SK-N-SH (cell line): ENCODE results near the gene ITGA1. TPM values are rescaled to one million over a fixed set of nuclear protein-coding genes. Genes with fewer than 3 reads are reported as not detected.

Source experiments
- CTCF ChIA-PET: fragments of 300-600, 350-600 bp; formaldehyde crosslinking; extraction: SDS; loops from one replicate; lab custom pipeline; 2021; lab: Yijun Ruan, JAX
- POLR2A ChIA-PET: fragments of 350-600 bp; sonication (Branson Sonifier 250); formaldehyde crosslinking; extraction: SDS; loops from one replicate; lab custom pipeline; 2020; ENCODE audit warnings: antibody characterized with exemption, inconsistent platforms; lab: Yijun Ruan, JAX
- DNase-seq: peaks from one replicate; pipeline ENCODE4 v3.0.0; 2012
- H2AFZ ChIP-seq: fragments of 200-600 bp; sonication (generic); 2 replicates; pipeline ENCODE4 v1.8.1; 2016; ENCODE audit warnings: antibody characterized with exemption, mild to moderate bottlenecking, low read depth
- H3F3A ChIP-seq: fragments of 200-600 bp; sonication (generic); replicated peaks from 2 replicates; pipeline ENCODE3; 2016; ENCODE audit warnings: antibody characterized with exemption, mild to moderate bottlenecking; ENCODE audit not compliant: insufficient read depth
- H3K27ac ChIP-seq, 2 experiments: fragments of 200-500 bp in 1 of 2; fragments of 200-600 bp in 1 of 2; sonication (Bioruptor generic) in 1 of 2; sonication (generic), shearing (Covaris generic) in 1 of 2; 2 replicates each; pipeline versions ENCODE4 v1.5.1 to v1.6.1; 2014 to 2016; ENCODE audit warnings: low read depth in 2 of 2, inconsistent platforms in 1 of 2, low read length in 1 of 2, mild to moderate bottlenecking in 1 of 2, mixed read lengths in 1 of 2
- H3K27me3 ChIP-seq: fragments of 200-600 bp; sonication (generic), shearing (Covaris generic); 2 replicates; pipeline ENCODE4 v1.6.1; 2016; ENCODE audit warnings: mixed run types; ENCODE audit not compliant: insufficient read depth
- H3K36me3 ChIP-seq, 2 experiments: fragments of 200-500 bp in 1 of 2; fragments of 200-600 bp in 1 of 2; sonication (Bioruptor generic) in 1 of 2; sonication (generic) in 1 of 2; replicated peaks in 1 of 2; 2 replicates each; pipeline versions ENCODE3 to v1.5.1; 2014 to 2016; ENCODE audit warnings: low read length in 1 of 2, mild to moderate bottlenecking in 1 of 2; ENCODE audit not compliant: insufficient read depth in 2 of 2, control insufficient read depth in 1 of 2
- H3K4me1 ChIP-seq, 2 experiments: fragments of 200-500 bp in 1 of 2; fragments of 200-600 bp in 1 of 2; sonication (Bioruptor generic) in 1 of 2; sonication (generic), shearing (Covaris generic) in 1 of 2; 2 replicates each; pipeline versions ENCODE4 v1.5.1 to v1.6.1; 2014 to 2016; ENCODE audit warnings: low read depth in 1 of 2, low read length in 1 of 2, mixed run types in 1 of 2; ENCODE audit not compliant: insufficient read depth in 2 of 2, control insufficient read depth in 1 of 2
- H3K4me2 ChIP-seq: fragments of 200-600 bp; sonication (generic), shearing (Covaris generic); 2 replicates; pipeline ENCODE4 v1.6.1; 2017; ENCODE audit warnings: mixed run types
- H3K4me3 ChIP-seq, 2 experiments: fragments of 200-500 bp in 1 of 2; fragments of 200-600 bp in 1 of 2; sonication (Bioruptor generic) in 1 of 2; sonication (generic), shearing (Covaris generic) in 1 of 2; 2 replicates each; pipeline versions ENCODE4 v1.5.1 to v1.8.1; 2014 to 2016; ENCODE audit warnings: low read depth in 2 of 2, inconsistent platforms in 1 of 2, low read length in 1 of 2, mild to moderate bottlenecking in 1 of 2, mixed read lengths in 1 of 2, moderate library complexity in 1 of 2
- H3K79me2 ChIP-seq: fragments of 200-600 bp; sonication (generic); 2 replicates; pipeline ENCODE4 v1.8.1; 2017; ENCODE audit warnings: mild to moderate bottlenecking; ENCODE audit not compliant: insufficient read depth
- H3K9ac ChIP-seq: fragments of 200-600 bp; sonication (generic); 2 replicates; pipeline ENCODE4 v1.6.1; 2017; ENCODE audit warnings: mixed run types
- H3K9me2 ChIP-seq: fragments of 200-600 bp; sonication (generic); 2 replicates; pipeline ENCODE4 v1.6.1; 2017; ENCODE audit warnings: mixed run types
- H3K9me3 ChIP-seq: fragments of 200-600 bp; sonication (generic); 2 replicates; pipeline ENCODE4 v1.6.1; 2017; ENCODE audit warnings: mixed run types, mild to moderate bottlenecking, moderate library complexity
- H4K20me1 ChIP-seq: fragments of 200-600 bp; sonication (generic); 2 replicates; pipeline ENCODE4 v1.6.1; 2017; ENCODE audit warnings: mild to moderate bottlenecking, mixed run types; ENCODE audit not compliant: insufficient read depth
- EP300 ChIP-seq, 2 experiments: IDR thresholded peaks; 2 replicates each; pipeline versions ENCODE4 v1.4.0 to v1.6.1; 2012; ENCODE audit warnings: borderline replicate concordance in 1 of 2, low read depth in 1 of 2, low read length in 1 of 2
- FOSL2 ChIP-seq: IDR thresholded peaks from 2 replicates; pipeline ENCODE4 v1.4.0; 2012; ENCODE audit warnings: low read depth, mild to moderate bottlenecking, moderate library complexity, borderline replicate concordance
- FOXJ3 ChIP-seq: sonication (generic); formaldehyde crosslinking; IDR thresholded peaks from 2 replicates; pipeline ENCODE4 v1.5.1; 2020; ENCODE audit warnings: mild to moderate bottlenecking, missing genetic modification reagents
- JUND ChIP-seq: IDR thresholded peaks from 2 replicates; pipeline ENCODE4 v1.4.0; 2012
- MXI1 ChIP-seq: IDR thresholded peaks from 2 replicates; pipeline ENCODE4 v1.6.1; 2012; ENCODE audit warnings: mild to moderate bottlenecking, low read depth, low read length, improper control_type of control experiment
- NFIC ChIP-seq: IDR thresholded peaks from 2 replicates; pipeline ENCODE4 v1.4.0; 2012; ENCODE audit warnings: borderline replicate concordance
- RAD21 ChIP-seq: IDR thresholded peaks from 2 replicates; pipeline ENCODE4 v1.6.1; 2012; ENCODE audit warnings: mild to moderate bottlenecking, low read length
- RXRA ChIP-seq: IDR thresholded peaks from 2 replicates; pipeline ENCODE4 v1.4.0; 2012; ENCODE audit warnings: low read depth, mild to moderate bottlenecking, borderline replicate concordance
- SIN3A ChIP-seq: IDR thresholded peaks from 2 replicates; pipeline ENCODE4 v1.6.1; 2012; ENCODE audit warnings: low read depth, mild to moderate bottlenecking, low read length, moderate library complexity, borderline replicate concordance
- SMC3 ChIP-seq: IDR thresholded peaks from 2 replicates; pipeline ENCODE4 v1.6.1; 2012; ENCODE audit warnings: low read depth, low read length, improper control_type of control experiment
- TCF12 ChIP-seq: IDR thresholded peaks from 2 replicates; pipeline ENCODE4 v1.4.0; 2012
- TEAD4 ChIP-seq: IDR thresholded peaks from 2 replicates; pipeline ENCODE4 v1.4.0; 2012; ENCODE audit warnings: mild to moderate bottlenecking, borderline replicate concordance; ENCODE audit not compliant: insufficient read depth
- WGBS: methylation state at CpG from one replicate; pipeline ENCODE4 v1.1.6; 2017; ENCODE audit warnings: low lambda C conversion rate; 5-methylcytosine and 5-hydroxymethylcytosine counted together
- polyA plus RNA-seq, 3 experiments: library from polyadenylated mRNA; depleted of rRNA; stranded (reverse); fragments of >200 nt; gene quantifications; 2 replicates each; pipeline ENCODE4 v1.2.3, GENCODE V29; 2012
- TF ChIP-seq, protein P1 (sequence below): IDR thresholded peaks from 2 replicates; pipeline ENCODE4; 2012
- TF ChIP-seq, protein P2 (sequence below): fragments of 200-600 bp; sonication (generic); IDR thresholded peaks from 2 replicates; pipeline ENCODE4 v1.6.1; 2017; ENCODE audit warnings: antibody characterized with exemption, mild to moderate bottlenecking, moderate library complexity
- TF ChIP-seq, protein P3 (sequence below): IDR thresholded peaks from 2 replicates; pipeline ENCODE4 v1.4.0; 2012; ENCODE audit warnings: low read depth, borderline replicate concordance
- TF ChIP-seq, protein P4 (sequence below): IDR thresholded peaks from 2 replicates; pipeline ENCODE4 v1.4.0; 2012; ENCODE audit warnings: low read depth, borderline replicate concordance
- TF ChIP-seq, protein P5 (sequence below): fragments of 150-350 bp; IDR thresholded peaks from 2 replicates; pipeline ENCODE4 v1.6.1; 2016; ENCODE audit warnings: mild to moderate bottlenecking, low read depth, low read length

Gene ITGA1
- polyA plus RNA-seq, 1 of the 3 experiments (the other 2 are of a cell fraction) = 7.7 TPM

DNA sequence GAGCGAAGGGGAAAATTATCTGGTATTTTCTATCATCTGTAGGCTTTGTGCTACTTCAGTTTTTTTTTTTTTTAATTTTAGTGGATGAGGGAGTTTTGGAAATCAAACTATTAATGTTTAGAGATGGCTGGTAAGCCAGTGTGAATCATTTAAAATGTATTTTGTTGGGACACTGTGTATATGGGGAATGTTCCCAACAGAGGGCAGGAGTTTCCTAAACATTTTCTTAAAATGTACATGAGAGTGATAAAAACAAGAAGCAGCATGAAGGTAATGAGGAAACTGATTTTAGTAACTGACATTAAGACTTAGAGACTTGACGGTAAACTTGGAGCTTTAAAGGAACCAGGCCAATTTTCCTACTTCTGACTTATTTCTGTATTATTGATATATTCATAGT lies 133.2 kb downstream of the ITGA1 start:
- peak overlapping the region in 1 of 2 experiments; percentile 76; a peak in 2 of 4 replicates for H3K27ac ChIP-seq
- H4K20me1 ChIP-seq = no peaks in the 10 kb centered on the region
- peaks cover 0 to 25% of the 10 kb centered on the region in 2 experiments for H3K36me3 ChIP-seq
- no peak overlapping the region for H3K9ac ChIP-seq
- ChIA-PET POLR2A (no interaction called here), CTCF (interaction anchor here (0.9 kb wide), 1 partner anchor 176 kb away, joined by 3 read pairs; no protein-coding TSS in a partner anchor)
- peaks cover 14% of the 10 kb centered on the region for H3F3A ChIP-seq
- no peaks in the 10 kb centered on the region for H3K9me3 ChIP-seq
- TF ChIP-seq, protein P1, sequence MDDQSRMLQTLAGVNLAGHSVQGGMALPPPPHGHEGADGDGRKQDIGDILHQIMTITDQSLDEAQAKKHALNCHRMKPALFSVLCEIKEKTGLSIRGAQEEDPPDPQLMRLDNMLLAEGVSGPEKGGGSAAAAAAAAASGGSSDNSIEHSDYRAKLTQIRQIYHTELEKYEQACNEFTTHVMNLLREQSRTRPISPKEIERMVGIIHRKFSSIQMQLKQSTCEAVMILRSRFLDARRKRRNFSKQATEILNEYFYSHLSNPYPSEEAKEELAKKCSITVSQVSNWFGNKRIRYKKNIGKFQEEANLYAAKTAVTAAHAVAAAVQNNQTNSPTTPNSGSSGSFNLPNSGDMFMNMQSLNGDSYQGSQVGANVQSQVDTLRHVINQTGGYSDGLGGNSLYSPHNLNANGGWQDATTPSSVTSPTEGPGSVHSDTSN = no peak
- no peak for TF ChIP-seq TCF12
- TF ChIP-seq, protein P2, sequence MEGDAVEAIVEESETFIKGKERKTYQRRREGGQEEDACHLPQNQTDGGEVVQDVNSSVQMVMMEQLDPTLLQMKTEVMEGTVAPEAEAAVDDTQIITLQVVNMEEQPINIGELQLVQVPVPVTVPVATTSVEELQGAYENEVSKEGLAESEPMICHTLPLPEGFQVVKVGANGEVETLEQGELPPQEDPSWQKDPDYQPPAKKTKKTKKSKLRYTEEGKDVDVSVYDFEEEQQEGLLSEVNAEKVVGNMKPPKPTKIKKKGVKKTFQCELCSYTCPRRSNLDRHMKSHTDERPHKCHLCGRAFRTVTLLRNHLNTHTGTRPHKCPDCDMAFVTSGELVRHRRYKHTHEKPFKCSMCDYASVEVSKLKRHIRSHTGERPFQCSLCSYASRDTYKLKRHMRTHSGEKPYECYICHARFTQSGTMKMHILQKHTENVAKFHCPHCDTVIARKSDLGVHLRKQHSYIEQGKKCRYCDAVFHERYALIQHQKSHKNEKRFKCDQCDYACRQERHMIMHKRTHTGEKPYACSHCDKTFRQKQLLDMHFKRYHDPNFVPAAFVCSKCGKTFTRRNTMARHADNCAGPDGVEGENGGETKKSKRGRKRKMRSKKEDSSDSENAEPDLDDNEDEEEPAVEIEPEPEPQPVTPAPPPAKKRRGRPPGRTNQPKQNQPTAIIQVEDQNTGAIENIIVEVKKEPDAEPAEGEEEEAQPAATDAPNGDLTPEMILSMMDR = peak; percentile 36; the same call in 1 of the 2 replicates
- 90% methylated on average over 2 of the region's 2 CpGs for WGBS
- DNase-seq = no peak
- H3K79me2 ChIP-seq = no peaks in the 10 kb centered on the region
- H3K4me2 ChIP-seq = no peak overlapping the region
- no peak overlapping the region for H2AFZ ChIP-seq
- H3K27me3 ChIP-seq = no peaks in the 10 kb centered on the region
- no peak overlapping the region for H3K4me3 ChIP-seq
- H3K9me2 ChIP-seq = no peaks in the 10 kb centered on the region
- no peaks in the 10 kb centered on the region; a peak in 1 of 4 replicates for H3K4me1 ChIP-seq

DNA sequence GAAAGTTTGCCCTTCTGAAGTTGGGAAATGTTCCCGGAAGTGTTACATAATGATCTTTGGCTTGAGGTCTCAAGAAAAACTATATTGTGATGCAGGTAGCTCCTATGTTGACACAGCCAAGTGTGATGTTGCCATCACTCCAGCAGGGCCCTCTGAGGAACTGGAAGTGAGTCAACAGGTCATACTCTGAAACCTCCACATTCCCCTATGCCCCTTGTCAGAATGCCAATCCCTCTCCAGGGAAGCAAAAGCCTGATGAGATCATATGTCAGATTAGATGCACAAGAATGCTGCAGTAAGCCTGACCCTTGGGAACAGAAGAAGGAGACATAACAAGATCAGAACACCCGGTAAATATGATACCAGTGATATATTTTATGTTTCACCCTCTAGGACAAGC lies 134.7 kb downstream of the ITGA1 start:
- Histone ChIP-seq H3K27ac (peak overlapping the region in 1 of 2 experiments; percentile 76; a peak in 2 of 4 replicates), H3K79me2 (no peaks in the 10 kb centered on the region), H3K4me2 (no peak overlapping the region), H3K27me3 (no peaks in the 10 kb centered on the region), H3K9me2 (no peaks in the 10 kb centered on the region), H4K20me1 (no peaks in the 10 kb centered on the region), H3K36me3 (peaks cover 0 to 31% of the 10 kb centered on the region in 2 experiments), H3K9me3 (no peaks in the 10 kb centered on the region), H3F3A (peaks cover 14% of the 10 kb centered on the region), H2AFZ (0 out of 2 replicates have a peak overlapping the region, but pooled peaks have one; percentile 19), H3K9ac (no peak overlapping the region; the same call in 1 of the 2 replicates), H3K4me1 (no peaks in the 10 kb centered on the region; a peak in 1 of 4 replicates), H3K4me3 (no peak overlapping the region)
- DNase-seq = no peak
- TF ChIP-seq NFIC = peak; percentile 85
- TF ChIP-seq FOXJ3 (CRISPR knock-in tag) = no peak
- TF ChIP-seq RAD21 = no peak
- peak in 1 of 2 experiments; percentile 50; a peak in 2 of 4 replicates for TF ChIP-seq EP300 (IDR thresholded peaks at IDR 0.05; ENCODE audit: borderline replicate concordance in 1 of 2, low read depth in 1 of 2, low read length in 1 of 2)
- peak; percentile 40; the same call in 1 of the 2 replicates for TF ChIP-seq TEAD4
- peak; percentile 76 for TF ChIP-seq TCF12
- peak; percentile 91 for TF ChIP-seq RXRA
- peak; percentile 63 for TF ChIP-seq JUND
- TF ChIP-seq FOSL2 = peak; percentile 61
- no peak for TF ChIP-seq SMC3
- TF ChIP-seq MXI1 = no peak
- TF ChIP-seq, protein P3, sequence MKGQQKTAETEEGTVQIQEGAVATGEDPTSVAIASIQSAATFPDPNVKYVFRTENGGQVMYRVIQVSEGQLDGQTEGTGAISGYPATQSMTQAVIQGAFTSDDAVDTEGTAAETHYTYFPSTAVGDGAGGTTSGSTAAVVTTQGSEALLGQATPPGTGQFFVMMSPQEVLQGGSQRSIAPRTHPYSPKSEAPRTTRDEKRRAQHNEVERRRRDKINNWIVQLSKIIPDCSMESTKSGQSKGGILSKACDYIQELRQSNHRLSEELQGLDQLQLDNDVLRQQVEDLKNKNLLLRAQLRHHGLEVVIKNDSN = no peak
- TF ChIP-seq, protein P4, sequence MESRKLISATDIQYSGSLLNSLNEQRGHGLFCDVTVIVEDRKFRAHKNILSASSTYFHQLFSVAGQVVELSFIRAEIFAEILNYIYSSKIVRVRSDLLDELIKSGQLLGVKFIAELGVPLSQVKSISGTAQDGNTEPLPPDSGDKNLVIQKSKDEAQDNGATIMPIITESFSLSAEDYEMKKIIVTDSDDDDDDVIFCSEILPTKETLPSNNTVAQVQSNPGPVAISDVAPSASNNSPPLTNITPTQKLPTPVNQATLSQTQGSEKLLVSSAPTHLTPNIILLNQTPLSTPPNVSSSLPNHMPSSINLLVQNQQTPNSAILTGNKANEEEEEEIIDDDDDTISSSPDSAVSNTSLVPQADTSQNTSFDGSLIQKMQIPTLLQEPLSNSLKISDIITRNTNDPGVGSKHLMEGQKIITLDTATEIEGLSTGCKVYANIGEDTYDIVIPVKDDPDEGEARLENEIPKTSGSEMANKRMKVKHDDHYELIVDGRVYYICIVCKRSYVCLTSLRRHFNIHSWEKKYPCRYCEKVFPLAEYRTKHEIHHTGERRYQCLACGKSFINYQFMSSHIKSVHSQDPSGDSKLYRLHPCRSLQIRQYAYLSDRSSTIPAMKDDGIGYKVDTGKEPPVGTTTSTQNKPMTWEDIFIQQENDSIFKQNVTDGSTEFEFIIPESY = no peak
- TF ChIP-seq, protein P5, sequence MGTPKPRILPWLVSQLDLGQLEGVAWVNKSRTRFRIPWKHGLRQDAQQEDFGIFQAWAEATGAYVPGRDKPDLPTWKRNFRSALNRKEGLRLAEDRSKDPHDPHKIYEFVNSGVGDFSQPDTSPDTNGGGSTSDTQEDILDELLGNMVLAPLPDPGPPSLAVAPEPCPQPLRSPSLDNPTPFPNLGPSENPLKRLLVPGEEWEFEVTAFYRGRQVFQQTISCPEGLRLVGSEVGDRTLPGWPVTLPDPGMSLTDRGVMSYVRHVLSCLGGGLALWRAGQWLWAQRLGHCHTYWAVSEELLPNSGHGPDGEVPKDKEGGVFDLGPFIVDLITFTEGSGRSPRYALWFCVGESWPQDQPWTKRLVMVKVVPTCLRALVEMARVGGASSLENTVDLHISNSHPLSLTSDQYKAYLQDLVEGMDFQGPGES = no peak
- TF ChIP-seq, protein P1 = peak; percentile 68
- 0 out of 2 replicates have a peak, but pooled peaks have one; percentile 48 for TF ChIP-seq SIN3A
- POLR2A ChIA-PET = no interaction called here
- CTCF ChIA-PET = interaction anchor here (0.7 to 2.0 kb wide), 3 partner anchors 13 to 229 kb away, joined by 3 to 6 read pairs (median 3); no protein-coding TSS in a partner anchor
- 50% methylated on average over 2 of the region's 2 CpGs for WGBS
